Measurements from ENCODE around the gene ZNRF1. TPM values are rescaled to one million over a fixed set of nuclear protein-coding genes. Genes with fewer than 3 reads are reported as not detected.

The ZNRF1 gene
- total and polyA plus RNA-seq, 2 of the 13 experiments (the other 11 are each of a cell fraction or from before 2014, with no cell fraction given): 43.9 to 58.7 TPM

DNA sequence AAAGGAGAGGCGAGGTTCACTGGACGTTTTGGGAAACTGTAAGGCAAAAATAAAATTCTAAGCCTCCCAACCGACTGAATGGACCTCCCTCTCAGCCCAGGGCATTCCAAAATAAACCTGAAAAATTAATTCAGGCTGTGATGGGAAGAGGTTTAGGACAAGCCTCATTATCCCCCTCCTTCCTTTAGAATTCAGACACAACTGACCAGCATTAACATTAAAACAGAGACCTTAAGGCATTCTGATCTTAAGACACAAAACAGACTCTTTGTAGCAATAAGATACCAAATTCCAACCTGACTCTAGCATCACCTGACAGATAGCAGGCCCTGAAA, 118.1 kb downstream of the ZNRF1 start (continued):
- no peak for TF ChIP-seq ZBED4 (CRISPR knock-in tag; IDR thresholded peaks at IDR 0.05; ENCODE audit: borderline replicate concordance)
- no peak for TF ChIP-seq ZNF790 (CRISPR knock-in tag; IDR thresholded peaks at IDR 0.05; ENCODE audit: borderline replicate concordance)
- no peak for TF ChIP-seq HOXA7 (CRISPR knock-in tag; IDR thresholded peaks at IDR 0.05)
- TF ChIP-seq ZNF510 (CRISPR knock-in tag; IDR thresholded peaks at IDR 0.05; ENCODE audit: low read depth): no peak
- no peak for TF ChIP-seq ZNF740 (CRISPR knock-in tag; IDR thresholded peaks at IDR 0.05)
- no peak for TF ChIP-seq ZNF225 (CRISPR knock-in tag; IDR thresholded peaks at IDR 0.05)
- TF ChIP-seq, protein P1, sequence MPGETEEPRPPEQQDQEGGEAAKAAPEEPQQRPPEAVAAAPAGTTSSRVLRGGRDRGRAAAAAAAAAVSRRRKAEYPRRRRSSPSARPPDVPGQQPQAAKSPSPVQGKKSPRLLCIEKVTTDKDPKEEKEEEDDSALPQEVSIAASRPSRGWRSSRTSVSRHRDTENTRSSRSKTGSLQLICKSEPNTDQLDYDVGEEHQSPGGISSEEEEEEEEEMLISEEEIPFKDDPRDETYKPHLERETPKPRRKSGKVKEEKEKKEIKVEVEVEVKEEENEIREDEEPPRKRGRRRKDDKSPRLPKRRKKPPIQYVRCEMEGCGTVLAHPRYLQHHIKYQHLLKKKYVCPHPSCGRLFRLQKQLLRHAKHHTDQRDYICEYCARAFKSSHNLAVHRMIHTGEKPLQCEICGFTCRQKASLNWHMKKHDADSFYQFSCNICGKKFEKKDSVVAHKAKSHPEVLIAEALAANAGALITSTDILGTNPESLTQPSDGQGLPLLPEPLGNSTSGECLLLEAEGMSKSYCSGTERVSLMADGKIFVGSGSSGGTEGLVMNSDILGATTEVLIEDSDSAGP (CRISPR knock-in tag; IDR thresholded peaks at IDR 0.05; ENCODE audit: borderline replicate concordance): no peak; the same call in 1 of the 2 replicates
- TF ChIP-seq ZNF546 (CRISPR knock-in tag; conservative IDR thresholded peaks at IDR 0.05): 0 out of 2 replicates have a peak, but pooled peaks have one; percentile 21
- TF ChIP-seq, protein P2, sequence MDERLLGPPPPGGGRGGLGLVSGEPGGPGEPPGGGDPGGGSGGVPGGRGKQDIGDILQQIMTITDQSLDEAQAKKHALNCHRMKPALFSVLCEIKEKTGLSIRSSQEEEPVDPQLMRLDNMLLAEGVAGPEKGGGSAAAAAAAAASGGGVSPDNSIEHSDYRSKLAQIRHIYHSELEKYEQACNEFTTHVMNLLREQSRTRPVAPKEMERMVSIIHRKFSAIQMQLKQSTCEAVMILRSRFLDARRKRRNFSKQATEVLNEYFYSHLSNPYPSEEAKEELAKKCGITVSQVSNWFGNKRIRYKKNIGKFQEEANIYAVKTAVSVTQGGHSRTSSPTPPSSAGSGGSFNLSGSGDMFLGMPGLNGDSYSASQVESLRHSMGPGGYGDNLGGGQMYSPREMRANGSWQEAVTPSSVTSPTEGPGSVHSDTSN (CRISPR knock-in tag; IDR thresholded peaks at IDR 0.05): no peak
- TF ChIP-seq, protein P3, sequence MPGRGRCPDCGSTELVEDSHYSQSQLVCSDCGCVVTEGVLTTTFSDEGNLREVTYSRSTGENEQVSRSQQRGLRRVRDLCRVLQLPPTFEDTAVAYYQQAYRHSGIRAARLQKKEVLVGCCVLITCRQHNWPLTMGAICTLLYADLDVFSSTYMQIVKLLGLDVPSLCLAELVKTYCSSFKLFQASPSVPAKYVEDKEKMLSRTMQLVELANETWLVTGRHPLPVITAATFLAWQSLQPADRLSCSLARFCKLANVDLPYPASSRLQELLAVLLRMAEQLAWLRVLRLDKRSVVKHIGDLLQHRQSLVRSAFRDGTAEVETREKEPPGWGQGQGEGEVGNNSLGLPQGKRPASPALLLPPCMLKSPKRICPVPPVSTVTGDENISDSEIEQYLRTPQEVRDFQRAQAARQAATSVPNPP (CRISPR knock-in tag; IDR thresholded peaks at IDR 0.05): no peak
- TF ChIP-seq ZBTB7A (CRISPR knock-in tag; IDR thresholded peaks at IDR 0.05): no peak
- TF ChIP-seq ZNF205 (CRISPR knock-in tag; IDR thresholded peaks at IDR 0.05): no peak
- no peak for TF ChIP-seq ZSCAN12 (CRISPR knock-in tag; IDR thresholded peaks at IDR 0.05)
- no peak for TF ChIP-seq PPARG (CRISPR knock-in tag; conservative IDR thresholded peaks at IDR 0.05)
- TF ChIP-seq PHF21A (CRISPR knock-in tag; IDR thresholded peaks at IDR 0.05): no peak
- TF ChIP-seq MAX (IDR thresholded peaks at IDR 0.05): no peak
- 0 out of 2 replicates have a peak, but pooled peaks have one; percentile 47 for TF ChIP-seq SMYD3 (CRISPR knock-in tag; IDR thresholded peaks at IDR 0.05)

All from HepG2 (cell line).